ENCODE results near the gene PCDH12. TPM values are rescaled to one million over a fixed set of nuclear protein-coding genes. Genes with fewer than 3 reads are reported as not detected.

Gene PCDH12
- total and polyA plus RNA-seq, 10 of the 15 experiments (the other 5 are each of a cell fraction or from before 2014, with no cell fraction given), result 0.01 to 0.14 (median 0.06) TPM; not detected in 4

DNA sequence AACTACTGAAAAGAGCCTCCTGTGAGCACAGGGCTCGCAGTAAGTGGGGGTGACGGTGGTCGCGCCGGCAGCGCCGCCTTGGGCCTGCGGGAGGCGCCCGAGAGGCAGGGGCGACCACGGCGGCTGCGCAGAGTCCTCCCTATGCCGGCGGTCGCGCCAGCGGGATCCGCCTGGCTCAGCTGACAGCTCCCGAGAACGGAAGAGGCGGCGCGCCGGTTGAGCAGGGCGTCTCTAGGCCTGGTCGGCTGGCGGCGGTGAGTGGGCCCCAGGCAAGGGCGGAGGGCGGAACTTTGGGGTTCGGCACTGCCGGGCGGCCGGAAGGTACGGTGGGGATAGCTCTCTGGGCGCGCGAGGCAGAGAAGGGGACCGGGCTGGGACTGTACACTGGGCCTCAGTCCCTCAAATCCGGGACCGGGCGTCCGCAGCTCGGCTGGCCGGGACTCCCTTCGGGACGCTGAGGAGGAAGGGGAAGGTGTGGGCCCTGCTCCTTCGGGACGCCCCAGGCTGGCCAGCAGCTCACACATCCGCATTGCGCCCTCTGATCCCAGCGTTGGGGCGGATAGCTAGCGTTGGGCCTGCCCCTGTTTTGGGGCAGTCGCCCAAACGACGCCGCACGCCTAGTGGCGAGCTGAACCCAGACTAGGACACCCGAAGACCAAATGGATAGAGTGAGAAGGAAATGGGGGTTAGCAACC is 11.1 kb upstream of the PCDH12 start, which contains the start of gene RNF14 (continued):
- no peak for TF ChIP-seq NFXL1 (IDR thresholded peaks at IDR 0.05; ENCODE audit: borderline replicate concordance)
- TF ChIP-seq BMI1 (IDR thresholded peaks at IDR 0.05; ENCODE audit: borderline replicate concordance), result no peak
- TF ChIP-seq DPF2 (IDR thresholded peaks at IDR 0.05), result peak; percentile 57; the same call in 1 of the 2 replicates
- no peak for TF ChIP-seq ZBTB33 (IDR thresholded peaks at IDR 0.05)
- TF ChIP-seq, protein P1, sequence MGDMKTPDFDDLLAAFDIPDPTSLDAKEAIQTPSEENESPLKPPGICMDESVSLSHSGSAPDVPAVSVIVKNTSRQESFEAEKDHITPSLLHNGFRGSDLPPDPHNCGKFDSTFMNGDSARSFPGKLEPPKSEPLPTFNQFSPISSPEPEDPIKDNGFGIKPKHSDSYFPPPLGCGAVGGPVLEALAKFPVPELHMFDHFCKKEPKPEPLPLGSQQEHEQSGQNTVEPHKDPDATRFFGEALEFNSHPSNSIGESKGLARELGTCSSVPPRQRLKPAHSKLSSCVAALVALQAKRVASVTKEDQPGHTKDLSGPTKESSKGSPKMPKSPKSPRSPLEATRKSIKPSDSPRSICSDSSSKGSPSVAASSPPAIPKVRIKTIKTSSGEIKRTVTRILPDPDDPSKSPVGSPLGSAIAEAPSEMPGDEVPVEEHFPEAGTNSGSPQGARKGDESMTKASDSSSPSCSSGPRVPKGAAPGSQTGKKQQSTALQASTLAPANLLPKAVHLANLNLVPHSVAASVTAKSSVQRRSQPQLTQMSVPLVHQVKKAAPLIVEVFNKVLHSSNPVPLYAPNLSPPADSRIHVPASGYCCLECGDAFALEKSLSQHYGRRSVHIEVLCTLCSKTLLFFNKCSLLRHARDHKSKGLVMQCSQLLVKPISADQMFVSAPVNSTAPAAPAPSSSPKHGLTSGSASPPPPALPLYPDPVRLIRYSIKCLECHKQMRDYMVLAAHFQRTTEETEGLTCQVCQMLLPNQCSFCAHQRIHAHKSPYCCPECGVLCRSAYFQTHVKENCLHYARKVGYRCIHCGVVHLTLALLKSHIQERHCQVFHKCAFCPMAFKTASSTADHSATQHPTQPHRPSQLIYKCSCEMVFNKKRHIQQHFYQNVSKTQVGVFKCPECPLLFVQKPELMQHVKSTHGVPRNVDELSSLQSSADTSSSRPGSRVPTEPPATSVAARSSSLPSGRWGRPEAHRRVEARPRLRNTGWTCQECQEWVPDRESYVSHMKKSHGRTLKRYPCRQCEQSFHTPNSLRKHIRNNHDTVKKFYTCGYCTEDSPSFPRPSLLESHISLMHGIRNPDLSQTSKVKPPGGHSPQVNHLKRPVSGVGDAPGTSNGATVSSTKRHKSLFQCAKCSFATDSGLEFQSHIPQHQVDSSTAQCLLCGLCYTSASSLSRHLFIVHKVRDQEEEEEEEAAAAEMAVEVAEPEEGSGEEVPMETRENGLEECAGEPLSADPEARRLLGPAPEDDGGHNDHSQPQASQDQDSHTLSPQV (IDR thresholded peaks at IDR 0.05), result 0 out of 2 replicates have a peak, but pooled peaks have one; percentile 19
